Measurements from ENCODE around the gene TRIM67. TPM values are rescaled to one million over a fixed set of nuclear protein-coding genes. Genes with fewer than 3 reads are reported as not detected.

The TRIM67 gene
- total and polyA plus RNA-seq, 2 experiments from 2014 or later, result 0.13 TPM; not detected in 1

- Histone ChIP-seq H4K20me1 (ENCODE audit: insufficient read depth, poor library complexity, severe bottlenecking) (no peaks in the 10 kb centered on the region), H3K4me2 (no peak overlapping the region), H3K9me3 (ENCODE audit: low read depth) (no peaks in the 10 kb centered on the region), H3K27ac (no peak overlapping the region), H3K27me3 (no peaks in the 10 kb centered on the region), H2AFZ (no peak overlapping the region), H3K36me3 (replicated peaks; ENCODE audit: insufficient read depth, low read depth) (no peaks in the 10 kb centered on the region), H3K79me2 (no peaks in the 10 kb centered on the region), H3K9me2 (replicated peaks; ENCODE audit: insufficient read depth) (no peaks in the 10 kb centered on the region), H3K4me1 (ENCODE audit: insufficient read depth) (no peaks in the 10 kb centered on the region), H3K4me3 (no peak overlapping the region)
- no peak for TF ChIP-seq CTCF (IDR thresholded peaks at IDR 0.05; ENCODE audit: poor library complexity)
- no peak for TF ChIP-seq EZH2 (IDR thresholded peaks at IDR 0.05; ENCODE audit: borderline replicate concordance)
- TF ChIP-seq EZH2phosphoT487 (IDR thresholded peaks at IDR 0.05; ENCODE audit: low read depth, severe bottlenecking, unreplicated experiment), result no peak
- no peak for DNase-seq (ENCODE audit: low spot score)
- whole genome bisulfite sequencing (ENCODE audit: low lambda C conversion rate, missing lambda C conversion rate), result 87% methylated on average over 5 of the region's 5 CpGs
These were observed 27.2 kb upstream of the TRIM67 start for GRCh38 chr1:231134624-231135023.

- no peaks in the 10 kb centered on the region for H3K4me1 ChIP-seq (ENCODE audit: insufficient read depth)
- no peak for DNase-seq (ENCODE audit: low spot score)
- H2AFZ ChIP-seq, result no peak overlapping the region
- 61% methylated on average over 1 of the region's 1 CpG for WGBS (ENCODE audit: low lambda C conversion rate, missing lambda C conversion rate)
- H3K36me3 ChIP-seq (replicated peaks; ENCODE audit: insufficient read depth, low read depth), result no peaks in the 10 kb centered on the region
- H3K27me3 ChIP-seq, result no peaks in the 10 kb centered on the region
- H3K9me3 ChIP-seq (ENCODE audit: low read depth), result no peaks in the 10 kb centered on the region
- no peak overlapping the region for H3K4me3 ChIP-seq
- no peak for TF ChIP-seq CTCF (IDR thresholded peaks at IDR 0.05; ENCODE audit: poor library complexity)
- no peak for TF ChIP-seq EZH2 (IDR thresholded peaks at IDR 0.05; ENCODE audit: borderline replicate concordance)
- TF ChIP-seq EZH2phosphoT487 (IDR thresholded peaks at IDR 0.05; ENCODE audit: low read depth, severe bottlenecking, unreplicated experiment), result no peak
- H3K9me2 ChIP-seq (replicated peaks; ENCODE audit: insufficient read depth), result no peaks in the 10 kb centered on the region
- H3K4me2 ChIP-seq, result no peak overlapping the region
- no peak overlapping the region for H3K27ac ChIP-seq
- no peaks in the 10 kb centered on the region for H3K79me2 ChIP-seq
- H4K20me1 ChIP-seq (ENCODE audit: insufficient read depth, poor library complexity, severe bottlenecking), result no peaks in the 10 kb centered on the region
These were observed 23.6 kb upstream of the TRIM67 start for GRCh38 chr1:231138236-231138635.

- Histone ChIP-seq H3K4me2 (no peak overlapping the region), H3K4me3 (no peak overlapping the region), H2AFZ (no peak overlapping the region), H4K20me1 (ENCODE audit: insufficient read depth, poor library complexity, severe bottlenecking) (no peaks in the 10 kb centered on the region), H3K27me3 (no peaks in the 10 kb centered on the region), H3K9me2 (replicated peaks; ENCODE audit: insufficient read depth) (no peaks in the 10 kb centered on the region), H3K9me3 (ENCODE audit: low read depth) (no peaks in the 10 kb centered on the region), H3K4me1 (ENCODE audit: insufficient read depth) (no peaks in the 10 kb centered on the region), H3K36me3 (replicated peaks; ENCODE audit: insufficient read depth, low read depth) (no peaks in the 10 kb centered on the region), H3K79me2 (no peaks in the 10 kb centered on the region), H3K27ac (peak overlapping the region; percentile 53)
- no peak for TF ChIP-seq EZH2phosphoT487 (IDR thresholded peaks at IDR 0.05; ENCODE audit: low read depth, severe bottlenecking, unreplicated experiment)
- TF ChIP-seq EZH2 (IDR thresholded peaks at IDR 0.05; ENCODE audit: borderline replicate concordance), result no peak
- no peak for TF ChIP-seq CTCF (IDR thresholded peaks at IDR 0.05; ENCODE audit: poor library complexity)
- 86% methylated on average over 3 of the region's 3 CpGs for WGBS (ENCODE audit: low lambda C conversion rate, missing lambda C conversion rate)
- peak; percentile 6 for DNase-seq (ENCODE audit: low spot score)
These were observed 22.7 kb upstream of the TRIM67 start for GRCh38 chr1:231139125-231139649.

Data from hepatocyte (in vitro differentiated cells).